ENCODE measurements around the gene CAP1.

DNA sequence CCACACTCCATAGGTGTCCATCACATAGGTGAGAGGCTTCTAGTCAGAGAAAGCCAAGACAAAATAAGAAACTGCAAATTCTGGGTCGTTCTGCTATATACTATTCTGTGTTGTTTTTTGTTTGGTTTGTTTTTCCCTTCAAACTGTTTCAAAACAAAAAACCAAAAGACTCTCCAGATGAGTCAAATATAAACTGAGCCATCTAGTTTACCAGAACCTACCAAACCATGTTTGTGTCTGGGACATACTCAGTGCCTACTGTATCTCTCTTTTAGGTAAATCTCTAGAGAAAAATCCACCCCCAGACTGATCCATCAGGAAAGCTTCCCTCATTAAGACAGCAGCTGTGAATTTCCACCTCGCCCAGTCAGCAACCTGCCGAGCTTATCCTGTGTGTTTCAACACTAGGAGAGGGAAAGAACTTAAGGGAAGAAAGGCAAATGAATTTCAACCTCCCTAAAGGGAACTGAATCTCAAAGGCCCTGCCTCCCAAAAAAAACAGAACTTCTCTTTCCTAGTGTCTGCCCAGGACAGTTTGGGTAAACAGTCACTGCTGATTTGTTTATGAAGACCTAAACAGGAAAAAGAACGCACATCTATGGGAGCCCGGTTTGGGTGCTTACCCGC lies 39.4 kb downstream of the CAP1 start:
- TF ChIP-seq, protein P1, sequence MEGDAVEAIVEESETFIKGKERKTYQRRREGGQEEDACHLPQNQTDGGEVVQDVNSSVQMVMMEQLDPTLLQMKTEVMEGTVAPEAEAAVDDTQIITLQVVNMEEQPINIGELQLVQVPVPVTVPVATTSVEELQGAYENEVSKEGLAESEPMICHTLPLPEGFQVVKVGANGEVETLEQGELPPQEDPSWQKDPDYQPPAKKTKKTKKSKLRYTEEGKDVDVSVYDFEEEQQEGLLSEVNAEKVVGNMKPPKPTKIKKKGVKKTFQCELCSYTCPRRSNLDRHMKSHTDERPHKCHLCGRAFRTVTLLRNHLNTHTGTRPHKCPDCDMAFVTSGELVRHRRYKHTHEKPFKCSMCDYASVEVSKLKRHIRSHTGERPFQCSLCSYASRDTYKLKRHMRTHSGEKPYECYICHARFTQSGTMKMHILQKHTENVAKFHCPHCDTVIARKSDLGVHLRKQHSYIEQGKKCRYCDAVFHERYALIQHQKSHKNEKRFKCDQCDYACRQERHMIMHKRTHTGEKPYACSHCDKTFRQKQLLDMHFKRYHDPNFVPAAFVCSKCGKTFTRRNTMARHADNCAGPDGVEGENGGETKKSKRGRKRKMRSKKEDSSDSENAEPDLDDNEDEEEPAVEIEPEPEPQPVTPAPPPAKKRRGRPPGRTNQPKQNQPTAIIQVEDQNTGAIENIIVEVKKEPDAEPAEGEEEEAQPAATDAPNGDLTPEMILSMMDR (IDR thresholded peaks at IDR 0.05), result no peak
- no peak for TF ChIP-seq EP300 (IDR thresholded peaks at IDR 0.05; ENCODE audit: low read depth)
- no peak for TF ChIP-seq POLR2A (IDR thresholded peaks at IDR 0.05)

Data from transverse colon (tissue), 3 donors.